ENCODE data around the gene TULP3. TPM values are rescaled to one million over a fixed set of nuclear protein-coding genes. Genes with fewer than 3 reads are reported as not detected.

TULP3 gene
- polyA plus RNA-seq, 1 donor (not counting 4 experiments of a cell fraction or from before 2014, with no cell fraction given) = 16.0 TPM

DNA sequence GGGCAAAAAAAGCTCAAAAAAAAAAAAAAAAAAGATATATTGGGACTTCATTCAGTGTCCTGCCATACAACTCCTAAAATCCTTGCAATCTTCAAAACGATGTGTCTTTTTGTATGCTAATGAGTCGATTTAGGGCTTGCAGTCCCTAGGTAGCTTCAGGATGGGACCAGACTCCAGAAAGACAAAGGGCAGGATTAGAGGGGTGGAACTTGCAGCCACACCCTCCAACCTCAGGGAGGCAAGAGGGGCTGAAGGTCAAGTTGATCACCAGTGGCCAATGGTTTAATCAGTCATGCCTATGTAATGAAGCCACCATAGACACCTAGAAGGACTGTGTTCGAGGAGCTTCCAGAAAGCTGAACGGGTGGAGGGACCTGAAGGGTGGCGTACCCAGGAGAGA is 97.8 kb downstream of the TULP3 start:
- DNase-seq (ENCODE audit: low read depth, low spot score) = no peak
- Histone ChIP-seq H3K4me1 (ENCODE audit: control insufficient read depth, extremely low read depth, insufficient read depth, low read length) (no peaks in the 10 kb centered on the region), H3K9me1 (ENCODE audit: control insufficient read depth, extremely low read depth, insufficient read depth, low read length) (no peaks in the 10 kb centered on the region), H3K9ac (ENCODE audit: control insufficient read depth, extremely low read depth, insufficient read depth, low read length) (no peak overlapping the region), H3K9me3 (ENCODE audit: control insufficient read depth, low read depth, low read length) (no peaks in the 10 kb centered on the region), H3K27me3 (ENCODE audit: control insufficient read depth, extremely low read depth, insufficient read depth, low read length) (no peaks in the 10 kb centered on the region), H3K79me2 (ENCODE audit: control insufficient read depth, insufficient read depth, low read length) (no peaks in the 10 kb centered on the region), H3K36me3 (ENCODE audit: control insufficient read depth in 2 of 2, extremely low read depth in 1 of 2, insufficient read depth in 2 of 2, low read length in 2 of 2) (peaks cover 0 to 3% of the 10 kb centered on the region in 2 experiments), H3K4me3 (ENCODE audit: control insufficient read depth in 2 of 3, extremely low read depth in 1 of 3, insufficient read depth in 2 of 3, low read depth in 1 of 3, low read length in 3 of 3) (no peak overlapping the region), H3K27ac (ENCODE audit: control insufficient read depth, insufficient read depth, low read length) (no peak overlapping the region), H3K4me2 (ENCODE audit: control insufficient read depth, extremely low read depth, insufficient read depth, low read depth, low read length) (no peak overlapping the region), H4K20me1 (ENCODE audit: control insufficient read depth, extremely low read depth, insufficient read depth, low read length) (no peaks in the 10 kb centered on the region), H2AFZ (ENCODE audit: control insufficient read depth, low read length) (no peak overlapping the region)
- dilution Hi-C loops (cut with MboI; ENCODE audit: extremely low pct_ligation_motif_present, low sequenced_read_pairs) = no loop called here
- FAIRE-seq = no peak
- no peak for TF ChIP-seq EZH2 (IDR thresholded peaks at IDR 0.05; ENCODE audit: low read length)
- TF ChIP-seq, protein P1, sequence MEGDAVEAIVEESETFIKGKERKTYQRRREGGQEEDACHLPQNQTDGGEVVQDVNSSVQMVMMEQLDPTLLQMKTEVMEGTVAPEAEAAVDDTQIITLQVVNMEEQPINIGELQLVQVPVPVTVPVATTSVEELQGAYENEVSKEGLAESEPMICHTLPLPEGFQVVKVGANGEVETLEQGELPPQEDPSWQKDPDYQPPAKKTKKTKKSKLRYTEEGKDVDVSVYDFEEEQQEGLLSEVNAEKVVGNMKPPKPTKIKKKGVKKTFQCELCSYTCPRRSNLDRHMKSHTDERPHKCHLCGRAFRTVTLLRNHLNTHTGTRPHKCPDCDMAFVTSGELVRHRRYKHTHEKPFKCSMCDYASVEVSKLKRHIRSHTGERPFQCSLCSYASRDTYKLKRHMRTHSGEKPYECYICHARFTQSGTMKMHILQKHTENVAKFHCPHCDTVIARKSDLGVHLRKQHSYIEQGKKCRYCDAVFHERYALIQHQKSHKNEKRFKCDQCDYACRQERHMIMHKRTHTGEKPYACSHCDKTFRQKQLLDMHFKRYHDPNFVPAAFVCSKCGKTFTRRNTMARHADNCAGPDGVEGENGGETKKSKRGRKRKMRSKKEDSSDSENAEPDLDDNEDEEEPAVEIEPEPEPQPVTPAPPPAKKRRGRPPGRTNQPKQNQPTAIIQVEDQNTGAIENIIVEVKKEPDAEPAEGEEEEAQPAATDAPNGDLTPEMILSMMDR (optimal IDR thresholded peaks at IDR 0.05 in 1 of 3, IDR thresholded peaks at IDR 0.05 in 1 of 3, conservative IDR thresholded peaks at IDR 0.05 in 1 of 3; ENCODE audit: extremely low read depth in 1 of 3, insufficient read depth in 2 of 3, low read length in 3 of 3) = no peak

Small RNA genes lying within 50 kb of the gene (small RNA-seq; reads per million reads assigned to genes)
- gene RNU6-1315P (ENCODE audit: insufficient read length in 3 of 3, low read depth in 3 of 3, low replicate concordance in 1 of 3) = 0 to 0.75 (median 0.33) reads per million in 3 experiments

Other genes starting within 250 kb of the TULP3 start
- gene FKBP4, start 95.9 kb upstream of the TULP3 start, polyA plus RNA-seq = 60.7 to 81.3 TPM (median 80.8 TPM) in 3 replicates
- gene ITFG2, start 78.2 kb upstream of the TULP3 start, polyA plus RNA-seq = 9.5 to 17.5 TPM (median 13.0 TPM) in 3 replicates
- gene NRIP2, start 55.9 kb upstream of the TULP3 start, polyA plus RNA-seq = not detected in 3 replicates
- gene TEX52, start 33.9 kb upstream of the TULP3 start, polyA plus RNA-seq = not detected in 3 replicates
- 1.2 to 26.9 TPM (median 9.0 TPM) in 3 replicates for gene FOXM1, start 13.7 kb upstream of the TULP3 start, polyA plus RNA-seq
- 20.0 to 25.6 TPM (median 23.4 TPM) in 3 replicates for gene RHNO1, start 13.7 kb upstream of the TULP3 start, polyA plus RNA-seq
- gene TEAD4, start 68.5 kb downstream of the TULP3 start, polyA plus RNA-seq = 4.0 to 12.6 TPM (median 8.1 TPM) in 3 replicates
- gene TSPAN9, start 186.5 kb downstream of the TULP3 start, polyA plus RNA-seq = 27.5 to 39.5 TPM (median 36.2 TPM) in 3 replicates

Data from keratinocyte (primary cell).